NCI-H510A treated with DMSO at 0.1 percent for 48 hours (cell line): ENCODE measurements around the gene CCDC183.
"Not testable (repeated sequence)": the region's sequence is repeated elsewhere in the genome, so short reads cannot be mapped to it uniquely, and the experiment has no call there.

Experiments used
- DNase-seq: peaks from one replicate; lab custom pipeline; 2025; lab: John Stamatoyannopoulos, UW

The CCDC183 gene

GRCh38 chr9:136802321-136802720 is 6.2 kb downstream of the CCDC183 start:
- DNase-seq, result no peak

- not testable (repeated sequence) for DNase-seq
These were observed 6.9 kb downstream of the CCDC183 start for GRCh38 chr9:136803009-136803550.

DNA sequence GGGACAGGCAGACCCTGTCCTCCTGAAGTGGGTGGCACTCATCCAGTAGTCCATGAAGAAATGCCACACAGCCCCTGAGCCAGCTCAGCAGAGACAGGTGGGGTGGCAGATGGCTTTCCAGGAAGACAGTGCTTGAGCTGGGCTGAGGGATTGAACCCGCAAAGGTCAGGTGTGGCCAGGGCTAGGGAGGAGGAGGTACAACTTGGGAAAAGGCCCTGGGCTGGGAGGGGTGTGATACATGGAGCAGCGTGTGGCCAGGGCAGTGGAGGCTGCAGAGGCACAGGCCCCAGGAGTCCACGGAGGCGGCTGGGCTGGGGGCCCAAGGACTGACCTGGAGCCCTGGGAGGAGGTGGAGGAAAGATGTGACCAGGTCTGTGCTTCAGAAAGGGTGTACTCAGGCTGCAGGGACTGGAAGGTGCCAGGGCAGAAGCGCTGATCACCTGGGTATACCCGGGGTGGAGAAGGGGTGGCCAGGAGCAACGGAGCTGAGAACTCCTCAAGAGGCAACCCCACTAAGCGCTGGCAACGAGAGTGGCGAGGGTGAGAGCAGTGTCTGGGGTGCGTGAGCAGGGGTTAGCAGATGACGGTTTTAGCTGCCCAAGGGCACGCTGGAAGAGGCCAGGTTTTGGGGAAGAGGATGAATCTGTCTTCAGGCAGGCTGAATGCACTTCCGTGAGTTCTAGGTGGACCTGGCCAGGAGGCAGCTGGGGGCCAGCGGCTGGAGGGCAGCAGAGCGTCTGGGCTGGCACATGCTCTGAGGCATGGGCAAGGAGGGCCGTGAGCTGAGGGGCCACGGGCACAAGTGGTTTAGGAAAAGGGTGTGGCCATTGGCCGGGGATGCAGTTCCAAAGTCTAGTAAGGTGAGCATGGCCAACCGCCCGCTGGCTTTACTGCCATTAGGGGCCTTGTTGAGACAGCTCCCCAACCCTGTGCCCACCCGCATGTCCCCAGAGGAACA is 7.7 kb downstream of the CCDC183 start:
- no peak for DNase-seq

DNA sequence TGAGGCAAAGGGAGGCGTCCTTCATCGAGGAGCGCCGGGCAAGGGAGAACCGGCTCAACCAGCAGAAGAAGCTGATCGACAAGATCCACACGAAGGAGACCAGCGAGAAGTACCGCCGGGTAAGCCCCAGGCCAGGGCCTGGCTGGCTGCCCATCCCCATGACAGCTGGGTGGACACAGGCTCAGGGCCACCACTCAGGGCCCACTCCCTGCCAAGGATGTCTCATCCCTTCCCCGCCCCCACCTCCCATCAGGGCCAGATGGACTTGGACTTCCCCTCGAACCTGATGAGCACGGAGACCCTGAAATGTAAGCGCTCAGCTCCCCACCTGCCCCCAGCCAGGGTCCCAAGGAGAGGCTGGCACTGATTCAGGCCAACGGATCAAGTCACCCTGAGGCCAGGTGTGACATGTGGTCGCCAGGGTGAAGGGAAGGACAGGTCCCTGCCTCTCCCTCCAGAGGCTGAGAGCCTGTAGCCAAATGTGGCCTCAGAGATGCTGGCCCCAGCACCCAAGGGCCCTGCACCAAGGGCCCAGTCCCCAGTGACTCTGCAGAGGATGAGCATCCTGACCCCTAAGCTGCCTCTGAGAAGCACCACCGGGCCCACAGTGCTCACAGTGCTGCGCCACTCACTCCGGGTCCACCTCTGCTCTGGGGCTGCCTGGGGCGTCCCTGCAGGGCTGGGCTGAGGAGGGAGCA is 8.5 kb downstream of the CCDC183 start:
- DNase-seq, result no peak

DNA sequence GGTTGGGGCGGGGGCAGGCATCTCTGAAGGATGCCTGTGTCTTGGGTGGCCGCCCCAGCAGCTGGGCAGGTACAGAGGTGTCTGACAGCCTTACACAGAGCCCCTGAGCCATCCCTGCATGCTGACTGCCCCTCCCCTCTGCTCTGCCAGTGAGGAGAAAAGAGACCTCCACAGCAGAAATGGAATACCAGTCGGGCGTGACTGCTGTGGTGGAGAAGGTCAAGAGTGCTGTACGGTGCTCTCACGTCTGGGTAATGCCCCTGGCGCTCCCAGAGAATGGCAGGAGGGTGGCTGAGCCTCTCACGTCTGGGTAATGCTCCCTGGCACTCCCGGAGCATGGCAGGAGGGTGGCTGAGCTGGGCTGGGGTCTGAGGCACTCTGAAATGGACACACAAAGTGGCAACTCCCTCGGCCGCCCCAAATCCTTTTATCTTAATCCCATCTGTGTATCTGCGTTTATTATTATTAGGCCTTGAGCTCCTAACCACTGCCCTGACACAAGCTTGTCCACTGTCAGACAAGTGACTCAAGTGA is 9.1 kb downstream of the CCDC183 start:
- DNase-seq, result no peak

DNA sequence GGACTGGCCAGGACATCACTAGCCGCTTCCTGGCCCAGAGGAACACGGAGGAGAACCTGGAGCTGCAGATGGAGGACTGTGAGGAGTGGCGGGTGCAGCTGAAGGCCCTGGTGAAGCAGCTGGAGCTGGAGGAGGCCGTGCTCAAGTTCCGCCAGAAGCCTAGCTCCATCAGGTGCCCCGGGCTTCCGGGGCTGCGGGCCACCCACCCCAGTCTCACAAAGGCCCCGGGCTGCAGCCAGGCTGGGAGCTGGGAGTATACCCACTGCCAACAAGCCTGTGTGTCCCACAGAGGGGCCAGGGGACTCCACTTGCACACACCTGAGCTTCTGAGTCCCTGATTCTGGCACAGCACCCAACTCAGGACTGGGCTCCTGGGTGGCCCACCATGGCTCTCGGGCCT is 9.9 kb downstream of the CCDC183 start:
- DNase-seq, result no peak

GRCh38 chr9:136806631-136807201 is 10.6 kb downstream of the CCDC183 start:
- no peak for DNase-seq

GRCh38 chr9:136807281-136808074 is 11.3 kb downstream of the CCDC183 start, which contains the start of gene RABL6:
Gene RABL6 (plus strand): TSS chr9:136807948. CDS start chr9:136808197, 249 bp downstream.
- peak; percentile 57 for DNase-seq

DNA sequence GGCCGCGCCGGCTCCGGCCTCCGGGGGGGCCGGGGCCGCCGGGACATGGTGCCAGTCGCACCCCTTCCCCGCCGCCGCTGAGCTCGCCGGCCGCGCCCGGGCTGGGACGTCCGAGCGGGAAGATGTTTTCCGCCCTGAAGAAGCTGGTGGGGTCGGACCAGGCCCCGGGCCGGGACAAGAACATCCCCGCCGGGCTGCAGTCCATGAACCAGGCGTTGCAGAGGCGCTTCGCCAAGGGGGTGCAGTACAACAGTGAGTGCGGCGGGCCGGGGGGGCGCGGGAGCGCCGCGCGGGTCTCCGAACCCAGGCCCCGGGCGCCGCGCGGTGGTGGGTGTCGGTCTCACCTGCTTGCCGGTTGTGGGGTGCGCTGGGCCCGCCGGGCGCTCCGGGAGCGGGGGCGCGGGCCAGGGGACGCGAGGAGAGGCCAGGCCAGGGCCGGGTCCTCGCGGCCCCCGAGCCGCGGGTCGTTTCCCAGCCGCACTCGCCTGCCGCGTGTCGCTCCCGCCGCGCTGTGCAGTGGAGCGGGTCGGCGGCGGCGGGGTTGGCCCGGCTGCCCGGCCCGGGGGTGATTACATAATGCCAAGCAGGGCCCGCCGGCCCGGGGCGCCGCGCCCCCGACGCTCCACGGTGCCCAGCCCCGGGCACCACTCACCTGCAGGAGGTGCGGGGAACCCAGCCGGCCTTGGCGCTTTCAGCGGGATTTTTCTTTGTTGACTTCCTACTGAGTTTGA is 12.1 kb downstream of the CCDC183 start:
- DNase-seq, result no peak

GRCh38 chr9:136808806-136809158 is 12.6 kb downstream of the CCDC183 start:
- peak; percentile 17 for DNase-seq

GRCh38 chr9:136814725-136815421 is 18.7 kb downstream of the CCDC183 start:
- DNase-seq, result no peak

- DNase-seq, result no peak
These were observed 19.3 kb downstream of the CCDC183 start for GRCh38 chr9:136815422-136815782.

DNA sequence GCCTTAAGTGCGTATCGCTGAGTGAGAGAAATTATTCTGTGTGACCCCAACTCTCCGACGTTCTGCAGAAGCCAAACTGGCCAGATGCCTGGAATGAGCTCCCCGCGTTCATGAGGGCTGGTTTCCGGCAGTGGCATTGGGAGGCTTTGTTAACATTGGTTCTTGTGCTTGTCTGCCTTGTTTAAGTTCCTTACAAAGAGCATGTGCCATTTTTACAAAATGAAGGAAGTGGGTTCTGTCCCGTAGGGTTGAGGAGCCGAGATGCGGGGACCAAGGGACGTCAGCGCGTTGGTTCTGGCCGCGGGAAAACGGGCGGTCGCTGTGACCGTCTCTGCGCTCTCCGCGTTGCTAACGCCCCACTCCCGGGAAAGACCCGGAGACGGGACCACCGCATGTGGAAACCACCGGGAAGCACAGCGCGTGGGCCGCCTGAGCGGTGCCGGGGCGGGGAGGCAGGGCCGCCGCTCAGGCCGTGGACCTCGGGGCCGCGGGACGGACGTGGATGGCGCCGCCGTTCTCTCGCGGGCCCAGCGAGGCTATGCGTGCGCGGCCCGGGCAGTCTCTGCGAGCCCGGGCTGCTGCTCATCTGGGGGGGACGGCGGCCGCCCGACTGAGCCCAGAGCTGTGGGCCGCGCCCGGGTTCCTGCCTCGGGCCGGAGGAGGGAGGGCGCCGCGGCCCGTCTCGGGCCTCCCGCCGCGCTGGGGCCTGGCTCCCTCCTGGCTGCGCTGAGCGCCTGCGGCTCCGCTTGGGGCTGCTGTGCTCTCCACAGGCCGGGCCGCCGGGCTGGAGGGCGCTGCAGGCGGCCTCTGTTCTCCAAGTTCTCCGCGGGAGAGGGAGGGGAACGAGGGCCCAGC is 25.1 kb downstream of the CCDC183 start:
- DNase-seq, result no peak

- DNase-seq, result no peak
These were observed 25.8 kb downstream of the CCDC183 start for GRCh38 chr9:136821826-136822544.

DNA sequence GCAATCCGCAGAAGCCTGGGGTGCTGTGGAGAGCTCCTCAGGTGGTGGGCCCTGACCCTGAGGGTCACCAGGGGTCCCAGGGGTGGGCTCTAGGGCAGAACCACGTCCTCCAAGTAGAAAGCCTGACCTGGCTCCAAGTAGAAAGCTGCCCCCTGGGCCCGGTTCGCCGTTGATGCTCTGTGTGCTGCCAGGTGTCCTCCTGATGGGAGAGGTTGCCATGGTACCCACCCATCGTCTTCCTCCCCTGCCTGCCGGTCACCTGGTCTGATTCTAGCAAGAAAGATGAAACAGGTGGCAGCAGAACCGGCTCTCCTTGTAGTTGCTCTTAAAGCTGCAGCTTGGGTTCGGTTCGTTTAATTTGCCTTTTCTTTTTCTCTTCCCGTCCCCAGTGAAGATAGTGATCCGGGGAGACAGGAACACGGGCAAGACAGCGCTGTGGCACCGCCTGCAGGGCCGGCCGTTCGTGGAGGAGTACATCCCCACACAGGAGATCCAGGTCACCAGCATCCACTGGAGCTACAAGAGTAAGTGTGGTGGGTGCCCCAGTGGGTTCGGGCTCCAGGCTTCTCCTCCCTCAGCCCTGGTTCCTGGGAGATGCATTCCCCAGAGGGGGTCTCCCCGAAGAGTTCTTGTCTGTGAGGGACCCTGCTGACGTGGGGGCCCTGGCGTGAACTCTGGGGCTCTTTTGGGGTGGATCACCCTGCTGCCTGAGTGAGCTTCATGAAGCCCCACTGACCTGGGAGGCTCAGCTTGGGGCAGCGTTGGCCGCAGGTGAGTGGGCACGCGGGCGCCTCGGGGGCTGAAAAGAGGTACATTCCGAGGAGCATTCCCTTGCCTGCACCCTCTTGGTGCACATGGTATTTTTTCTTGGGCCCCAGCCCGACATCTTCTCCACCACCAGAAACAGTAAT is 27.3 kb downstream of the CCDC183 start:
- DNase-seq, result peak; percentile 83

- DNase-seq, result no peak
These were observed 28.5 kb downstream of the CCDC183 start for GRCh38 chr9:136824496-136825225.
